Ishikawa (cell line): ENCODE measurements around the gene GRK5.

ENCODE experiments used
- CEBPB ChIP-seq: IDR thresholded peaks from 2 replicates; pipeline ENCODE4 v1.6.1; 2012
- CREB1 ChIP-seq: IDR thresholded peaks from 2 replicates; pipeline ENCODE4 v1.6.1; 2012; ENCODE audit warnings: low read depth
- EGR1 ChIP-seq: IDR thresholded peaks from 2 replicates; pipeline ENCODE4 v1.6.1; 2012
- EP300 ChIP-seq: IDR thresholded peaks from 2 replicates; pipeline ENCODE4 v1.6.1; 2012; ENCODE audit warnings: borderline replicate concordance
- FOXM1 ChIP-seq: IDR thresholded peaks from 2 replicates; pipeline ENCODE4 v1.6.1; 2012; ENCODE audit warnings: low read depth, borderline replicate concordance
- MAX ChIP-seq: IDR thresholded peaks from 2 replicates; pipeline ENCODE4 v1.6.1; 2012
- NFIC ChIP-seq: IDR thresholded peaks from 2 replicates; pipeline ENCODE4 v1.6.1; 2012
- RAD21 ChIP-seq: IDR thresholded peaks from 2 replicates; pipeline ENCODE4 v1.6.1; 2012; ENCODE audit warnings: low read depth
- REST ChIP-seq: IDR thresholded peaks from 2 replicates; pipeline ENCODE4 v1.6.1; 2012; ENCODE audit warnings: low read depth, mild to moderate bottlenecking
- TAF1 ChIP-seq: IDR thresholded peaks from 2 replicates; pipeline ENCODE4 v1.6.1; 2012; ENCODE audit warnings: low read depth, mild to moderate bottlenecking
- TCF12 ChIP-seq: IDR thresholded peaks from 2 replicates; pipeline ENCODE4 v1.6.1; 2012; ENCODE audit warnings: low read depth
- TEAD4 ChIP-seq: IDR thresholded peaks from 2 replicates; pipeline ENCODE4 v1.6.1; 2012
- USF1 ChIP-seq: IDR thresholded peaks from 2 replicates; pipeline ENCODE4 v1.6.1; 2012
- YY1 ChIP-seq: IDR thresholded peaks from 2 replicates; pipeline ENCODE4 v1.6.1; 2012; ENCODE audit warnings: low read depth
- ZBTB7A ChIP-seq: IDR thresholded peaks from 2 replicates; pipeline ENCODE4 v1.6.1; 2012; ENCODE audit warnings: low read depth

The GRK5 gene

GRCh38 chr10:119221201-119221600 is 13.8 kb downstream of the GRK5 start:
- no peak for TF ChIP-seq FOXM1
- TF ChIP-seq CEBPB, result no peak
- no peak for TF ChIP-seq REST
- no peak for TF ChIP-seq MAX
- TF ChIP-seq CREB1, result no peak

- TF ChIP-seq TCF12 (no peak), YY1 (no peak), ZBTB7A (no peak), EP300 (no peak), RAD21 (no peak), FOXM1 (no peak)
Observed at GRCh38 chr10:119221666-119222065, 14.3 kb downstream of the GRK5 start.

- no peak for TF ChIP-seq USF1
- TF ChIP-seq FOXM1, result no peak
- no peak for TF ChIP-seq REST
- TF ChIP-seq CREB1, result no peak
- no peak for TF ChIP-seq CEBPB
- no peak for TF ChIP-seq TEAD4
- no peak for TF ChIP-seq EGR1
- TF ChIP-seq TCF12, result no peak
- no peak for TF ChIP-seq TAF1
- no peak for TF ChIP-seq NFIC
Observed at GRCh38 chr10:119222537-119222936, 15.2 kb downstream of the GRK5 start.

GRCh38 chr10:119222966-119223386 is 15.6 kb downstream of the GRK5 start:
- no peak for TF ChIP-seq EGR1

GRCh38 chr10:119225083-119225658 is 17.8 kb downstream of the GRK5 start:
- TF ChIP-seq YY1, result no peak
- no peak for TF ChIP-seq TEAD4
- TF ChIP-seq TCF12, result no peak
- no peak for TF ChIP-seq TAF1
- no peak for TF ChIP-seq CREB1
- TF ChIP-seq REST, result no peak
- TF ChIP-seq USF1, result no peak
- TF ChIP-seq FOXM1, result no peak
- TF ChIP-seq CEBPB, result no peak
- TF ChIP-seq EGR1, result no peak
- TF ChIP-seq EP300, result no peak
- no peak for TF ChIP-seq ZBTB7A
- no peak for TF ChIP-seq NFIC
- TF ChIP-seq RAD21, result no peak
- TF ChIP-seq MAX, result no peak

GRCh38 chr10:119227825-119228224 is 20.5 kb downstream of the GRK5 start:
- TF ChIP-seq TAF1, result no peak
